GM11168 (cell line): ENCODE results near the gene LAT.
"Not testable (repeated sequence)": the region's sequence is repeated elsewhere in the genome, so short reads cannot be mapped to it uniquely, and the experiment has no call there.

Source experiments
- in situ Hi-C: fragments of 300-500 bp; cut with MboI; formaldehyde crosslinking; loops from one replicate; pipeline ENCODE4 v1.12.0; 2022; ENCODE audit warnings: low sequenced_read_pairs; ENCODE audit not compliant: unreplicated experiment

LAT gene

GRCh38 chr16:28975158-28975599 is 9.7 kb upstream of the LAT start:
- in situ Hi-C loops, result no loop called here

GRCh38 chr16:28977703-28978662 is 6.9 kb upstream of the LAT start:
- in situ Hi-C loops, result no loop called here

- in situ Hi-C loops, result not testable (repeated sequence)
These were observed 4.5 kb upstream of the LAT start for GRCh38 chr16:28980330-28980729.

- in situ Hi-C loops, result no loop called here
These were observed 3.9 kb upstream of the LAT start for GRCh38 chr16:28980929-28981328.

GRCh38 chr16:28981517-28981916 is 3.3 kb upstream of the LAT start:
- in situ Hi-C loops, result no loop called here

- in situ Hi-C loops, result no loop called here
These were observed 2.4 kb upstream of the LAT start for GRCh38 chr16:28982418-28982817.

- in situ Hi-C loops, result no loop called here
These were observed 1.9 kb upstream of the LAT start for GRCh38 chr16:28982949-28983348.

GRCh38 chr16:28983644-28984043 is 1.2 kb upstream of the LAT start:
- in situ Hi-C loops, result no loop called here

GRCh38 chr16:28984091-28984490 is 761 bp upstream of the LAT start:
- in situ Hi-C loops, result no loop called here

- in situ Hi-C loops, result no loop called here
These were observed 574 bp downstream of the LAT start for GRCh38 chr16:28985211-28986041.

- in situ Hi-C loops, result no loop called here
These were observed 1.2 kb downstream of the LAT start for GRCh38 chr16:28986046-28986445.

GRCh38 chr16:28986492-28986891 is 1.6 kb downstream of the LAT start:
- in situ Hi-C loops, result no loop called here

GRCh38 chr16:28987170-28987853 is 2.5 kb downstream of the LAT start:
- in situ Hi-C loops, result no loop called here

GRCh38 chr16:28989363-28989762 is 4.5 kb downstream of the LAT start:
- in situ Hi-C loops, result no loop called here

- in situ Hi-C loops, result no loop called here
These were observed 5.7 kb downstream of the LAT start for GRCh38 chr16:28990375-28991040.

- in situ Hi-C loops, result no loop called here
These were observed 6.8 kb downstream of the LAT start for GRCh38 chr16:28991687-28992086.

- in situ Hi-C loops, result no loop called here
These were observed 7.6 kb downstream of the LAT start for GRCh38 chr16:28992496-28992895.

- in situ Hi-C loops, result no loop called here
These were observed 14.0 kb downstream of the LAT start for GRCh38 chr16:28998837-28999236.

- in situ Hi-C loops, result no loop called here
These were observed 14.7 kb downstream of the LAT start for GRCh38 chr16:28999577-28999976.

GRCh38 chr16:29000019-29000418 is 15.2 kb downstream of the LAT start:
- in situ Hi-C loops, result no loop called here
